GM03348 (cell line): ENCODE data around the gene SLC19A1.

Experiments
- DNase-seq: peaks from one replicate; pipeline ENCODE4 v3.0.0; 2012; ENCODE audit warnings: low spot score

SLC19A1 gene

GRCh38 chr21:45478115-45478801 lies 64.0 kb downstream of the SLC19A1 start:
- DNase-seq = peak; percentile 91

- no peak for DNase-seq
These were observed 64.8 kb downstream of the SLC19A1 start for GRCh38 chr21:45477176-45478114.

GRCh38 chr21:45476582-45476981 lies 65.7 kb downstream of the SLC19A1 start:
- DNase-seq = no peak

GRCh38 chr21:45475797-45476570 lies 66.3 kb downstream of the SLC19A1 start:
- DNase-seq = no peak

- DNase-seq = no peak
These were observed 67.1 kb downstream of the SLC19A1 start for GRCh38 chr21:45475004-45475685.

- DNase-seq = no peak
These were observed 67.8 kb downstream of the SLC19A1 start for GRCh38 chr21:45474323-45474950.

GRCh38 chr21:45473496-45474322 lies 68.5 kb downstream of the SLC19A1 start:
- DNase-seq = no peak

- no peak for DNase-seq
These were observed 69.5 kb downstream of the SLC19A1 start for GRCh38 chr21:45472445-45473365.

- DNase-seq = no peak
These were observed 70.6 kb downstream of the SLC19A1 start for GRCh38 chr21:45471525-45472221.

GRCh38 chr21:45470773-45471524 lies 71.3 kb downstream of the SLC19A1 start:
- peak; percentile 89 for DNase-seq

GRCh38 chr21:45470087-45470515 lies 72.1 kb downstream of the SLC19A1 start:
- DNase-seq = no peak

- DNase-seq = no peak
These were observed 72.8 kb downstream of the SLC19A1 start for GRCh38 chr21:45469273-45470086.

- DNase-seq = no peak
These were observed 73.3 kb downstream of the SLC19A1 start for GRCh38 chr21:45468971-45469272.

- no peak for DNase-seq
These were observed 73.9 kb downstream of the SLC19A1 start for GRCh38 chr21:45468051-45468970.

- no peak for DNase-seq
These were observed 74.9 kb downstream of the SLC19A1 start for GRCh38 chr21:45467221-45467779.
